ENCODE results near the gene STIM2.

STIM2 gene

GRCh38 chr4:27048429-27049238, 188.0 kb downstream of the STIM2 start:
- DNase-seq = peak; percentile 69

- no peak for DNase-seq
These were observed 188.7 kb downstream of the STIM2 start for GRCh38 chr4:27049239-27049829.

- no peak for DNase-seq
These were observed 190.1 kb downstream of the STIM2 start for GRCh38 chr4:27050731-27051130.

- no peak for DNase-seq
These were observed 194.7 kb downstream of the STIM2 start for GRCh38 chr4:27055221-27055760.

GRCh38 chr4:27056281-27056680, 195.6 kb downstream of the STIM2 start:
- no peak for DNase-seq

GRCh38 chr4:27057053-27057452, 196.4 kb downstream of the STIM2 start:
- no peak for DNase-seq

GRCh38 chr4:27057662-27058061, 197.0 kb downstream of the STIM2 start:
- no peak for DNase-seq

- DNase-seq = no peak
These were observed 198.3 kb downstream of the STIM2 start for GRCh38 chr4:27058819-27059406.

GRCh38 chr4:27059446-27059845, 198.8 kb downstream of the STIM2 start:
- no peak for DNase-seq

GRCh38 chr4:27062256-27062655, 201.6 kb downstream of the STIM2 start:
- DNase-seq = no peak

- DNase-seq = no peak
These were observed 205.9 kb downstream of the STIM2 start for GRCh38 chr4:27066591-27066990.

GRCh38 chr4:27068151-27068867, 207.7 kb downstream of the STIM2 start:
- DNase-seq = no peak
